HT1080 (cell line): Measurements from ENCODE around the gene KDM8. TPM values are rescaled to one million over a fixed set of nuclear protein-coding genes. Genes with fewer than 3 reads are reported as not detected.

Experiments used
- DNase-seq: peaks from one replicate; pipeline ENCODE4 v3.0.0-alpha.2; 2015; ENCODE audit warnings: low read depth
- total RNA-seq: library from RNA; depleted of rRNA; stranded (reverse); fragments of >200 nt; shearing (Covaris generic); gene quantifications from 2 replicates; pipeline ENCODE4 v1.2.3, GENCODE V29; 2014

Gene KDM8
- total RNA-seq, 1 experiment from 2014 or later, result 6.0 TPM

GRCh38 chr16:27214084-27214961 is 11.0 kb downstream of the KDM8 start:
- DNase-seq, result no peak

DNA sequence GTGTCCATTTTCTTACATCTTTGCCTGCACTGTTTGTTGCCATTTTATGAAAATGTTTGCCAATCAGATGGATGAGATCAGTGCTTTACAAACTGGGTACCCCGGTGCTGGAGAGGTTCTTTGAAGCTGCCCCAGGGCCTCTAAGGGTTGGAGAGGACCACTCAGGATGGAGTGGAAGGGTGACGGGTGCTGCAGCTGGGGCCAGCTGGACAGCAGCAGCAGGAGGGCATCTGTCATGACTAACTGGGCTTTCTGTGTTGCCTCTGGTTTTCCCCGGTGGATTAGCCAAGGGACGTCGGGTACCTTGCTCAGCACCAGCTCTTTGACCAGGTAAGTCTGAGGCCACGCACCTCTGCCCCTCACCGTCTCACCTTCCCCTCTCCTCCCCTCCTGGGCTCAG is 12.3 kb downstream of the KDM8 start:
- DNase-seq, result no peak

- no peak for DNase-seq
These were observed 13.1 kb downstream of the KDM8 start for GRCh38 chr16:27216297-27216885.

DNA sequence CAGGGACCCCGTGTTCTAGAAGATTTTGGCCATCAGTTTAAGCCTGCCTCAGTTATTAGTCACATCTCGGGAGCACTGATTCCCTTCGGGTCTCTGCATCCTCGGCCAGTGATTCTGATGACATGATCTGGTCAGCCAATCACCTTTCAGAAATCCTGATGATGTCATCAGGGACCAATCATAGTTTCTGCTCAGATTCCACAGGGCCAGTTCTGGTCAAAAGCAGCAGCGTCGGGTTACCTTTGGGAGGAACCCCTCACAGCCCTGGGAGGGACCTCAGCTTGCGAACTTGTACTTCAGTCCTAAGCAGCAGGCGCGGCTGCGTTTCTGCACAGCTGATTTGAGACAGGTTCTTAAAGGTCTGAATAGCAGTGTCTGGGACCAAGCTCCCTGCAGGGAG is 13.9 kb downstream of the KDM8 start:
- DNase-seq, result no peak

DNA sequence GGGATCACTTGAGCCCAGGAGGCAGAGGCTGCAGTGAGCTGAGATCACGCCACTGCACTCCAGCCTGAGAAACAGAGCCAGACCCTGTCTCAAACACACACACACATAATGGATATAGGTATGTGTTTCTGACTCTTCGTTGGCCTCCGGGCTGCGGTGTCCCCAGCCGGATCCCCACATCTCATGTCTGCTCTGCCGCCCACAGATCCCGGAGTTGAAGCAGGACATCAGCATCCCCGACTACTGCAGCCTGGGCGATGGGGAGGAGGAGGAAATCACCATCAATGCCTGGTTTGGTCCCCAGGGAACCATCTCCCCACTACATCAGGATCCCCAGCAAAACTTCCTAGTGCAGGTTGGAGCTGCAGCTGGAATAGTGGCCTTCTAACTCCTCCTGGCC is 15.4 kb downstream of the KDM8 start:
- DNase-seq, result no peak

DNA sequence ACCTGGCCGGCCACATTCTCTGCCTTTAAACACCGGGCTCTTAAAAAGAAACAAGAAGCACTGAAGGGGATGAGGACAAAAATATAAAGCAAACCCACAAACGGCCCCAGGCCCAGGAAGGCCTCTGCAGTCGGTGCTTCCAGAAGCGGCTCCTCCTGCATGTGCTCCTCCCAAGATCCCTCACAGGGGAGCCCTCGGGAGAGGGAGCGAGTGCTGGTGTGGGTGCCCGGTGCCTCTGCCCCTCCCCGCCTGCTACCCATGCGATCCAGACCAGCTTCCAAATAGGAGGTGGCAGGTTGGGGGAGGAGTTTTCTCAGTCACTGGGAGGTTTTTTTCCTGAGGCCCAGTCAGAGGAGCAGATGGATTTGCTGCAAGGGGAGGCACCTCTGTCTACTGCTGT is 15.8 kb downstream of the KDM8 start:
- DNase-seq, result no peak

DNA sequence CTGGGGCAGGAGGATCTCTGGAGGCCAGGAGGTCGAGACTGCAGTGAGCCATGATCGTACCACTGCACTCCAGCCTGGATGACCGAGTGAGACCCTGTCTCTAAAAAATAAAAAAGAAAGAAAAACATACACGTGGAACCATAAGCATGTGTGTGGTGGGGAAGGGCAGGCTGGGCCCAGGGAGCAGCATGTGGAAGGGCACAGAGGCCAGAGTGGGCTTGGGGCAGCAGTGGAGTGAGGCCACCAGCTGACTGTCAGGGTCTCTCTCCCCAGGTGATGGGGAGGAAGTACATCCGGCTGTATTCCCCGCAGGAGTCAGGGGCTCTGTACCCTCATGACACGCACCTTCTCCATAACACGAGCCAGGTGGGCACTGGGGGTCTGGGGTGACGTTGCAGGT is 16.8 kb downstream of the KDM8 start:
- no peak for DNase-seq

DNA sequence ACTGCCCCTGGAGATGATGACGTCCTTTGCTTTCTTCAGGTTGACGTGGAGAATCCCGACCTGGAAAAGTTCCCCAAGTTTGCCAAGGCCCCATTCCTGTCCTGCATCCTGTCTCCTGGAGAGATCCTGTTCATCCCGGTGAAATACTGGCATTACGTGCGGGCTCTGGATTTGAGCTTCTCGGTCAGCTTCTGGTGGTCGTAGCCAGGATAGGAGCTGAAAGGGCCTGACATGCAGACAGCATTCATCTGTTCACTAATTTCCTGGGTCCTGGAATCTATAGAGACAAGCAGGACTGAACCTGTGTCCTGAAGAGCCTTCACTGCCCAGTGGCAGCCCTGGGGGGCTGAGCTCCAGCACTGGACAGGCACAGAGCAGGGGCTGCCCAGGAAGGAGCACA is 17.2 kb downstream of the KDM8 start:
- DNase-seq, result no peak

DNA sequence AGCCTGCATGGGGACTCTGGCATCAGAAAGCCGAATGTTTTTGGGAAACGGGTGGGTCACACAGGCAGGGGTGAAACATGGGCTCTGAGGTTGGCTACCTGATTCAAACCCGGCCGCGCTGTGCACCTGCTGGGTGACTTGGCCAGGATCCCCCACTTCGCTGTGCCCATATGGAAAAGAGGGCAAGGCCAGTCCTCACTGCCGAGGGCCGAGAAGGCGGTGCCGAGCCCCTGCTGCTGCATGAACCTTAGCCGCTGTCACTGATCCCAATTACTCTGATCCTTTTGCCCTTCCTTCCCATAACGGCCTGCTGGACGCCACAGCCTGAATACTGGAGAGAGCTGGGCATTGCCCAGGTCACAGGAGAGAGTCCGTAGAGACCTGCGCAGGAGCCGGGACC is 17.7 kb downstream of the KDM8 start:
- DNase-seq, result no peak

GRCh38 chr16:27221576-27222248 is 18.4 kb downstream of the KDM8 start:
- no peak for DNase-seq

DNA sequence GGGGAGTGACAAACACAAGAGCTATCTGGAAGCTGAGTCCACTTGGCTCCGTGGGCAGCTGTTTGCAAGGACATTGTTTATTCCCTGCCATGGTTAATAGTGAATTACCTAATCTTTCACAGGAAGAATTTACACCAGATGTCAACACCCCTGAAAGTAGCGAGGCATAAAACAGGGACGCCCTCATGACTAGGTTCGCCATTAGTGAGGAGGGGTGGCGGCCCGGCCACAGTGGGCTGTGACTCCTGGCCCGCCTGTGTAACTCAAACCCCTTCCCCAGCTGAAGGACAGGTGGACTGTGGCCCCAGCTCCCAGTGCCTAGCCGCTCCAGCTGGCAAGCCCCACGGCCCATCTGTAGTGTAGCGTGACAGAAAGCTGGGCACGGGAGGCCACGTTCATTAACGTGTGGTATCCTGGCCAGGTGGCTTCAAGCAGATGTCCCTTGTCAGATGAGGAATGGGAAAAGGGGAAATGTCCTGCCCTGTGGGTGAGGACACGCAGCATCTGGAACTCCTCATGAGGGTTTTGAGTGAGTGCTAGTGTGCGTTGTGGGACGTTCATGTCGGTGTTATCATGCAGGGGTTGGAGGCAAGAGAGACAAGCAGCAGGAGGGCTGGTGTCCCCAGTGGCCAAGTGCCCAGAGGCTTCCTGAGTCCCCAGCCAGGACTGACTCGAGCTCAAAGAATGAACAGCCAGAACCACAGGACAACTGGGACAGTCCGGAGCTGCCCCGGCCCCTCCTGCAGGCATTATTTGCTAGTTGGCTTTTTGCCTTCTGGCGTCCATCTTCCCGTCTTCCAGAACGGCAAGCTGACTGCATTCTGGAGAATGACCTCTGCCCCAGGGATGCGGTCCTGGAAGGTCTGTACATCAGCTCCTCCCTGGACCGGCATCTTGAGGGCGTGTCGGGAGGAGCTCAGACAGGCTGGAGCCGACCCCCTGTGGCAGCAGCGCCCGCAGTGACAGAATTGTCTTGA is 19.2 kb downstream of the KDM8 start:
- DNase-seq, result no peak

GRCh38 chr16:27223226-27223610 is 19.9 kb downstream of the KDM8 start:
- DNase-seq, result no peak

DNA sequence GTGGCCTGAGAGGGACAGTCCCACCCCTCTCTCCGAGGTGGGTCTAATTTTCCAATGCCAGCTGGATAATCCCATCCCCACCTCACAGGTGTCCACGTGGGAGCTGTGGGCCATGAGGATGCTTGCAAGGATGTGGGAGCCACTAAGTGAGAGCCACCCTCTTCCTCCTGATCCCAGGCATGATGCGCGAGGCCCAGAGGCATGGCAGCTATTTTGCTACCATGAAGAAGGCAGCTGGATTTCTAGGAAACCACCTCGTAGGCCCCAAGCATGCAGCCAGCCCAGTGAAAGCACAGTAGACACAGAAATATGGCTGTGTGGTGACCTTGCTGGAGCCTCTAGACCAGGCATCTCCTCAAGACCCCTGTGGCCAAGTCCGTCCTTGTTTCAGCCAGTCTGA is 20.4 kb downstream of the KDM8 start:
- DNase-seq, result no peak

GRCh38 chr16:27224271-27224737 is 21.0 kb downstream of the KDM8 start:
- DNase-seq, result no peak

DNA sequence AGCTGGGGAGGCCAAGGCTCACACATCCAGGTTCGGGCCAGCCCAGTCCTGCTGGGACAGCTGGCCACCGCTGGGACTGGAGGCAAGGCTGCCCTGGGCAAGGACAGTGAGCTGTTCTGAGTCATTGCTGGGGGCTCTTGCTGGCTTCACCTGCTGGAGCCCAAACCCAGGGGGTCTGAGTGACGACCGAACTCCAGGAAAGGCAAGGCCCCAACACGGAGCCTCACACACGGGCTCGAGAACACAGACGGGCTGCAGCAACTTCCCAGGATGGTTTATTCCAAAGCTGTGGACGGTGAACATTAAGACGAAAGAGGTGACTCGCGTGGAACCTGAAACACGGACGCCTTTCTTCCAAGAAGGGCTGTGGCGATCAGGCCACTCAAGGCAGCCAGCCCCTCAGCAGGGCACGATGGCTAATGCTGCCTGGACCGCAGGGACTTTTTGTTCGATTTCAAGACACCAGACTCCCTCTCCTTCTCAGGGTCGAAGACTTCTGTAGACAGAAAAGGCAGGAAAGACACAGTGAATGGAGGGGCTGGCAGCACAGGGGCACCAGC is 21.5 kb downstream of the KDM8 start:
- DNase-seq, result no peak

DNA sequence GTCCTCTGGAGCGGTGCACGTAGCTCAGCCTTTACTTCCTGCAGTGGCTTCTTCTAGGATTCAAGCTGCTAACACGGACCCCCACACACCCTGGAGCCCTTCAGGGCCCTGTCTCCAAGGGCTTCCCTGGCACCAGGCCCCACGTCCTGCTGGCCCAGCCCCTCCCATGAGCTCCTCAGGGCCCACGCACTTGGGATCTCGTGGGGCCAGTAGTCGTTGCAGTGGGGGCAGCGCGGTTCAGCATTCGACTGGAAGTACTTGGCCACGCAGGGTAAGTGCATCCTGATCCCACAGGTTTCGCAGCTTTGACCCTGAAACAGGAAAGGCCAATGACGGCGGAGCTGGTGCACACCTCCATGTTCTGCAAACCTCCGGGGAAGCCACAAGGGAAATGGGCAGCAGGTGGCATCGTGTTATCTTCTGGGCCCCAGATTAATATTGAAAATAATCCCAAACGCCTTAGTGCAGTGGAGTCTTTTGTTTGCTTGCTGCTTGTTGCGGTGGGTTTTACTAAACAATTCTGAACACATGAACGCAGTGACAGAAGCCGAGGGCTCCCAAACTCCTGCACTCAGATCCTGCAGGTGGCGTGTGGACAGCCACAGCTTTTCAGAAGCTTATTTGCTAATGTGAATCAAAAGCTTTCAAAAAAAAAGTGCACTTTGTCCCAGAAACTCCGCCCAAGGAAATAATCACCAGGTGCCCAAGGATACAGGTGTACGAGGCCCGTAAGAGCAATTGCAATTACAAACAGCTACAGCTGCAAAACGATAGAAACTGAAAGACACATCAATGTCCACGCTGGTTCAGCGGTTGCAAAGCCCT is 22.4 kb downstream of the KDM8 start:
- DNase-seq, result no peak

DNA sequence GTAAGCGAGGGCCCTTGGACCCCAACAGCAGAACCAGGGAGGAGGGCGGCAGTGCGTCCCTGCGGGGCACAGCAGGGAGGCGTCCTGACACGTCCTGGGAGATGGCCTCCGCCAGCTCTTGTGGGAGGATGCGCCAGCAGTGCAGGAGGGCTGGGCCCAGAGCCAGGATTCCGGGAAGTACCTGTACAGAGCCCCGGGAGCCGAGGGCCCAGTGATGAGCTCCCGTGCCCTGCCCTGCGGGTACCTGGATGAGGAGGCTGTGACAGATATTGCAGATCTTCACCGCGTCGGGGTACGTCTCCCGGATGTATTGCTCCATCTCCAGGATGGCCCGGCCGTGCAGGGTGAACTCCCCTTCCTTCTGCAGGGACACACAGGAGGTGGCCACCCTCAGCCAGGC is 23.1 kb downstream of the KDM8 start:
- DNase-seq, result no peak

DNA sequence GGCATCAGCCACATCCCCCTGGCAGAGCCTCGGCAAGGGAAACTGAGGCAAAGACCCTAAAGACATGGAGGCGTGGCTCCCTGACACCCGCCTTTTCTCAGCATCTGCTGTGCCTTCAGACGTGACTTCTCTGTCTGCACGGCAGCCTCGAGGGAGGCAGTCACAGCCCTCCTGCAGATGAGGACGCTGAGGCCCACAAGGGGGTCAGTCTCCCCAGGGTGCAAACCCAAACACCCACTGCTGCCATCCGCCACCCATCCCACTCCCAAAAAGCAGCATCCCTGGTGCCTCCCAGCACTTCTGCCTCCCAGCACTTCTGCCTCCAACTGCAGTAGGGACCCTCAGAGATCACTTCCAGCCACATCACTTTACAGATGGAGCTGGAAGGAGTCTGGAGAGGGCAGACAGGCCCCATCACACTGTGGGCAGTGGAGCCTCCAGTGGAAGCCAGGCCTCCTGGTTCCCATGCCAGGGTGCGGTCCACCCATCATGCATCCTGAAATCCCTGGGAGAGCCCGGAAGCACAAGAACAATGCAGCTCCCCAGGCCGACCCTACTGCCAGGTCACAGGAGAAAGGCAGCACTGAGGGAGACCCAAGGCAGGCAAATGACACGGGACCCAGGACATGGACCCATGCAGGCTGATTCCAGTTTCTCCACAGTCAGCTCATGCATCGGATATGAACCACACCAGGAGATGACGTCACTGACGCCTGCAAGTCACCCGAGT is 23.8 kb downstream of the KDM8 start:
- DNase-seq, result no peak

- no peak for DNase-seq
These were observed 24.7 kb downstream of the KDM8 start for GRCh38 chr16:27228045-27228444.
